Coronary artery (tissue), 2 donors: Measurements from ENCODE around the gene TXLNG.

Source experiments
- DNase-seq: peaks from one replicate; pipeline ENCODE4 v3.0.0-alpha.2; 2017; ENCODE audit warnings: low spot score
- H3K27ac ChIP-seq, 2 donors: fragments of 200-600 bp; sonication (generic); one replicate each; pipeline ENCODE4 v1.5.1; 2016 to 2019
- H3K4me3 ChIP-seq: fragments of 200-600 bp; sonication (generic); 2 replicates; pipeline ENCODE4 v1.5.1; 2016; ENCODE audit warnings: mild to moderate bottlenecking, moderate library complexity
- TF ChIP-seq, protein P1 (sequence below): fragments of 200-600 bp; sonication (generic); IDR thresholded peaks from one replicate; pipeline ENCODE4 v1.5.1; 2019; ENCODE audit warnings: antibody characterized with exemption

TXLNG gene

DNA sequence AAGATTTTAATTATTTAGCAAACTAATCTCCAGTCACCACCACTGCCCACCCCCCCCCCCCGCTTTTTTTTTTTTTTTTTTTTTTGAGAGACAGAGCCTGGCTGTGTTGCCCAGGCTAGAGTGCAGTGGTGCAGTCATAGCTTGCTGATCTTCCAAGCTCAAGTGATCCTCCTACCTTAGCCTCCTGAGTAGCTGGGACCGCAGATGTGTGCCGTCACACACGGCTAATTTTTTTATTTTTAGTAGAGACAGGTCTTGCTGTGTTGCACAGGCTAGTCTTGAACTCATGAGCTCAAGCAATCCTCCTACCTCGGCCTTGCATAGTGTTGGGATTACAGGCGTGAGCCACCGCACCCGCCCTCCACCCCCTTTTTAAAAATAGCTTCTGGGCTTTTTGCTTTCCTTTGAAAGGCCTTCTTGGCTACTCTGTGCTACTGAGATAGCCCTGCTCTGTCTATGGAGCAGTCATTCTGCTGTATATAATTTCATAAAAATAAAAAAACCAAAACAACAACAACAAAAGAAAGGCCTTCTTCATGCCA lies 18.7 kb downstream of the TXLNG start:
- TF ChIP-seq, protein P1, sequence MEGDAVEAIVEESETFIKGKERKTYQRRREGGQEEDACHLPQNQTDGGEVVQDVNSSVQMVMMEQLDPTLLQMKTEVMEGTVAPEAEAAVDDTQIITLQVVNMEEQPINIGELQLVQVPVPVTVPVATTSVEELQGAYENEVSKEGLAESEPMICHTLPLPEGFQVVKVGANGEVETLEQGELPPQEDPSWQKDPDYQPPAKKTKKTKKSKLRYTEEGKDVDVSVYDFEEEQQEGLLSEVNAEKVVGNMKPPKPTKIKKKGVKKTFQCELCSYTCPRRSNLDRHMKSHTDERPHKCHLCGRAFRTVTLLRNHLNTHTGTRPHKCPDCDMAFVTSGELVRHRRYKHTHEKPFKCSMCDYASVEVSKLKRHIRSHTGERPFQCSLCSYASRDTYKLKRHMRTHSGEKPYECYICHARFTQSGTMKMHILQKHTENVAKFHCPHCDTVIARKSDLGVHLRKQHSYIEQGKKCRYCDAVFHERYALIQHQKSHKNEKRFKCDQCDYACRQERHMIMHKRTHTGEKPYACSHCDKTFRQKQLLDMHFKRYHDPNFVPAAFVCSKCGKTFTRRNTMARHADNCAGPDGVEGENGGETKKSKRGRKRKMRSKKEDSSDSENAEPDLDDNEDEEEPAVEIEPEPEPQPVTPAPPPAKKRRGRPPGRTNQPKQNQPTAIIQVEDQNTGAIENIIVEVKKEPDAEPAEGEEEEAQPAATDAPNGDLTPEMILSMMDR: no peak
- Histone ChIP-seq H3K4me3 (no peak overlapping the region), H3K27ac (no peak overlapping the region)
- no peak for DNase-seq

DNA sequence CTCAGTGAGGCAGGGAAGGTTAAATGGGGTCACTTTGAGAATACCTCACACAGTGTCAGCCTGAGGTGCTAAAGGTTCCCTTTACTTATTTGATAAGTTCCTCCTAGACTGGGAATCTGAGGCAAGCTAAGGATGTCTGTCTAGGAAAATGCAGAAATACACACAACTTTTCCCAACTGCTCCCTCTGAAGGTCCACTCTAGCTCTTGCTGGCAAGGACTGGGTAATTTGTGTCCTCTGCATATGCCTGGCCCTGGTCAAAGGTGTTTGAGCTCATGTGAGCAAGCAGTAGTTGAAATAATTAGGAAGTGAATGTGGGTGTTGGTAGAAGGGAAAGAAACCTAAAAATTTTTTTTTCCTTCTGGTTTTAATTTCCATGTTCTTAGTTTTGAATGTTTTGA lies 21.3 kb downstream of the TXLNG start:
- Histone ChIP-seq H3K27ac (peak overlapping the region in 1 of 2 donors; percentile 34), H3K4me3 (peak overlapping the region; percentile 67)
- TF ChIP-seq, protein P1: no peak
- DNase-seq: no peak

DNA sequence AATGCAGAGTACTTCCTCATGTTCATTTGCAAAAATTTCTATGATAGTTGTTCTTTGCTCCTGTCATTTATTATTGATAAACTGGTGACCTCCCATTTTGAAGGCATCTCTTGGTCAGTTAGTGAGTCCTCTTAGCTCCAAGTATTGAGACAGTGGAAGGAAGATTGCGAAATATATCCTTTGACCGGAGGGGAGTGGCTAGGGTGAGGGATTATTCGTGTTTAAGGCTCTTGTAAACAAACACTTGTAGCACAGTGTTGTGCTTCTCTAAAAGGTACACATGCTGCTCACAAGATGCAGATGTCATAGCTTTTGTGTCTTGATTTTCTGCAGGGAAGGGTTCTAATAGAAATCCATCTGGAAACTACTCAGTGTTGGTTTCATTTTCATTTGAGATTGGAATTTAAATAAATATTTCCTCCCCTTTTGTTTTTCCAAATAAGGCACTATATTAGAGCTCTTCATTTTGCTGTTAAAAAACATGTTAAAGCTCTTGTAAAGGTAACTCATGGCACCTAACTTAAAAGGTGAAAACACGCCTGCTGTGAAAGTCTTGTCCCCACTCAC lies 21.8 kb downstream of the TXLNG start:
- H3K27ac ChIP-seq: no peak overlapping the region
- H3K4me3 ChIP-seq: peak overlapping the region; percentile 67
- TF ChIP-seq, protein P1: no peak
- DNase-seq: no peak

DNA sequence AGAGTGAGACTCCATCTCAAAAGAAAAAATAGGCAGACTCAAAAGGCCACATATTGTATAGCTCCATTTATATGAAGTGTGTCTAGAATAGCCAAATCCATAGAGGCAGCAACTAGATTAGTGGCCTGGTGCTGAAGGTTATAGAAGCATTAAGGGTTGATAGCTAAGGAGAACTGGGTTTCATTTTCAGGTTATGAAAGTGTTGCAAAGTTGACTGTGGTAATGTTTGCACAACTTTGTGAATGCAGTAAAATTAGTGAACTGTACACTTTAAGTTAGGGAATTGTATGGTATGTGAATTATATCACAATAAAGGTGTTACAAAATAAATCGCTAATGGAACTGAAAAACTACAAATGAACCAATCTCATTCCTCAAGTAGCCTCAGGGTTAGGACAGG lies 28.3 kb downstream of the TXLNG start:
- no peak for DNase-seq
- no peak overlapping the region for H3K27ac ChIP-seq
- no peak overlapping the region for H3K4me3 ChIP-seq
- TF ChIP-seq, protein P1: no peak

DNA sequence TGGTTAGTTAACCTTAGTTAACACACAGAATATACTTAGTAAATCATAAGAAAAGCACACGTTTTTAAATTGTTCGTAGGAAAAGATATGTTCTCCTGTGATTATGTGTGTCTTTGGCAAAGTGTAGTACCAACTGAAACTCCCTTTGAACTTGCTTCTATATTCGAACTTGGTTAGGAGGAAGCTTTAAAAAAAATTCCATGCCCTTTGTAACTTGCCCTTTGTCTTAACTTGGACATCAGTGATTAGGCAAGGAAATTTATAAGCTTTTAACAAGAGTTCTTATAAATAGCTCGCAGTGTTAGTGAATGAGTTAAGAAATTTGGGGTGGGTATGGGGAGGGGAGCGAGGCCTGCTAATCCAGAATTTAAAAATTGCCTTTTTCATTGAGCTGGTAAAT lies 33.4 kb downstream of the TXLNG start:
- DNase-seq: no peak
- Histone ChIP-seq H3K4me3 (no peak overlapping the region), H3K27ac (no peak overlapping the region)
- TF ChIP-seq, protein P1: no peak

GRCh38 chrX:16822723-16823122 lies 36.5 kb downstream of the TXLNG start:
- DNase-seq: no peak
- Histone ChIP-seq H3K4me3 (no peak overlapping the region), H3K27ac (no peak overlapping the region)
- TF ChIP-seq, protein P1: no peak

- DNase-seq: no peak
- TF ChIP-seq, protein P1: no peak
- H3K4me3 ChIP-seq: no peak overlapping the region
- no peak overlapping the region for H3K27ac ChIP-seq
Measured at GRCh38 chrX:16825264-16826035, 39.2 kb downstream of the TXLNG start.
